IPS-NIHi7 (cell line): ENCODE data around the gene EVI5.
A peak's percentile ranks its signal among the peaks of the same experiment; 100 is the strongest.
"Not testable (repeated sequence)": the region's sequence is repeated elsewhere in the genome, so short reads cannot be mapped to it uniquely, and the experiment has no call there.

Source experiments
- DNase-seq: peaks from one replicate; pipeline ENCODE4 v3.0.0; 2012; ENCODE audit warnings: mixed read lengths; ENCODE audit errors: extremely low spot score

EVI5 gene

GRCh38 chr1:92792340-92792782 lies 7.5 kb upstream of the EVI5 start:
- DNase-seq: peak; percentile 48

DNA sequence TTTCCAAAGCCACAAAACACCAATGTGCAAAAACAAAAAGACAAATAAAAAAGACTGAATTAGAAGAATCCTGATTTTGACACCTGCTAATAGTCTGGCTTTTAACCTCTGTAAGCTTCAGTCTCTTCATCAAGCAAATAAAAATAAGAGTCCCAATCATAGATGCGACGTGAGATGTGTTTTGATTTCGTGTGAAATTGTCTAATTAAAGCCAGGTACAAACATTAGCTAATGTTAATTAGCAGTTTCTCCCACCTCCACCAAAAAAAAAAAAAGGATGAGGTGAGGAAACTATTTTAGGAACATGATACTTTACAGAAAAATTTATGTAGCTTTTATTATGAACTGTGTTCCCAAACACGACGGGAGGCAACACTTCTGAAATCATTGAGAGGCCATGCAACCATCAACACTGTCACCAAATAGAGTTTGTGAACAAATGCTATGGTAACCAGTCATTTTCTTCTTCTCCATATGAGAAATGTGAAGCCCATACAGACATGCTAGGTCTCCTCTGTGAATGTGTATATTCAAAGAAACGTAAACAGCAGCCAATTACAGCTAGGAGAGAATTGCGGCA lies 6.7 kb upstream of the EVI5 start:
- DNase-seq: no peak

GRCh38 chr1:92790867-92791266 lies 6.0 kb upstream of the EVI5 start:
- no peak for DNase-seq

DNA sequence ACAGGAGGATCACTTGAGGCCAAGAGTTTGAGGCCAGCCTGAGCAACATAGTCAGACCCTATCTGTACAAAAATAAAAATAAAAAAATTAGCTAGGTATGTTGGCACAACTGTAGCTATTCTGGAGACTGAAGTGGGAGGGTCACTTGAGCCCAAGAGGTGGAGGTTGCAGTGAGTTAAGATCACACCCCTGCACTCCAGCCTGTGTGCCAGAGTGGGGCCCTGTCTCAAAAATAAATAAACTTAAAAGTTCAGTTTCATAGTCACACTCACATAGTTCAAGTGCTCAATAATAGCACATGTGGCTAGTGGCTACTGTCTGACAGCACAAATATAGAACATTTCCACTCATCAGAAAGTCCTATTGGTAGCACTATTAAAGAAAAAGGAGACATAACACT lies 5.2 kb upstream of the EVI5 start:
- DNase-seq: no peak

DNA sequence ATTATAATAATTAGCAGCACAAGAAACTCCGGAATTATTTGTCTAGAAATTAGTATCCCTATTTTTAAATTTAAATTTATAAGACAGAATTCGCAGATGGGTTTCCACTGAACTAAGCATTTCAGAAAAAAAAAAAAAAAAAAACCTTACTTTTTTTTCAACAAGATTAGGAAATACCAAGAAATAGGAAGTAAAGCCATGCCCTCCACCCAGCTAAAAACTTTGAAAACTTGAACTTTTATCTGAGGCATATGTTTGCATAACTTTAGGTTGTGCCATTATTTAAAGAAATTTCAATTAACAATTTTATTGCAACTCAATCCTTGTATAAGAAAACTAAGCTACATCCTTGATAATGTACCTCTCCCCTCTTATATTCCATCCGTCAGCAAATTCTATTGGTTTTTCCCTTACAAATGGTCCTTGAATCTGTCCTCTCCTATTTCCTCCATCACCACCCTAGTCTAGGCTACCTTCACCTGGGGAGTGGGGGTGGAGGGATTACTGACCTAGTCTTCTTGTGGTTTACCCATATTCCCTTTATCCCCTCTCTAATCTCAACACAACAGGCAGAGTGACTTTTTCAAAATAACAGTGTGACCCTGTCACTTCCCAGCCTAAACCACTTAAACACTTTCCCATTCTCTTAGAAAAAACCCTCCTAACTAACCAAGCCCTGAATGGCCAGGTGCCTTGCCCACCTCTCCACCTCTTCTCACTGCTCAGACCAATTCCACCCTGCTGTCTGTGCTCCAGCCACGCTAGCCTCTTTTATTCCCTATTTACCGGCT lies 1.4 kb upstream of the EVI5 start:
- no peak for DNase-seq

DNA sequence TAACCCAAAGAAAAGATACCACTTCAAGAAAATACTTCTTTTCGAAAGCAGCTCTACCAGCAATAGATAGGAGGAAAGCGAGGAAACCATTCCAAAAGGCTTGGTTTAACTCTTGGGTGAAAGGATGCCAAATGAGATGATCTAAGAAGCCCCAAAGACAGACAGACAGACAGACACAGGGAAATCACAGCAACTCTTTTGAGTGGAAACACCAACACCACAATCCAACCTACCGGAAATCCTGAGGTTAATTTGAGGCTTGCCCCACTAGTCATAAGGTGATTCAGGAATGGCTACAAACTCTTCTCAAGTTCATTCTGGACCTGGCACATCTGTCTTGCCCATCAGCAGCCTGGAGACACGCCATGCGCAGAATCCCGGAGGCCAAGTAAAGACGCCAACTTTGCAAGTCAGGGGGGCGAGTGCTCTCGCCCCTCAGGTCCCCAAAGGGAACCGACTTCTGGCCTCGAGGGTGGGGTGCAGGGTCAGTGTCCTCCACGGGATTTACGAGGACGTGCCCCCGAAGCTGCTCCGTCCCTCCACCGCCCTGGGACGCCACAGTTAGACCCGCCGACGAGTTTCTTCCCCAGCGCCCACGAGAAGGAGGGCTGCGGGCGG lies 778 bp downstream of the EVI5 start:
- peak; percentile 21 for DNase-seq

DNA sequence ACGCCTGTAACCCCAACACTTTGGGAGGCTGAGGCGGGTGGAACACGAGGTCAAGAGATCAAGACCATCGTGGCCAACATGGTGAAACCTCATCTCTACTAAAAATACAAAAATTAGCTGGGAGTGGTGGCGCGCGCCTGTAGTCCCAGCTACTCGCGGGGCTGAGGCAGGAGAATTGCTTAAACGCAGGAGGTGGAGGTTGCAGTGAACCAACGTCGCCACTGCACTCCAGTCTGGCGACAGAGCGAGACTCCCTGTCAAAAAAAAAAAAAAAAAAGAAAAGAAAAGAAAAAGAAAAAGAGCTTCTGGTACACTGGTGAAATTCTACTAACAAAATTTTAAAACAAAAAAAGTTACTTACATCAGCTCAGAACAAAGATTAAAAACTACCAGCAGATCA lies 1.4 kb downstream of the EVI5 start:
- not testable (repeated sequence) for DNase-seq

DNA sequence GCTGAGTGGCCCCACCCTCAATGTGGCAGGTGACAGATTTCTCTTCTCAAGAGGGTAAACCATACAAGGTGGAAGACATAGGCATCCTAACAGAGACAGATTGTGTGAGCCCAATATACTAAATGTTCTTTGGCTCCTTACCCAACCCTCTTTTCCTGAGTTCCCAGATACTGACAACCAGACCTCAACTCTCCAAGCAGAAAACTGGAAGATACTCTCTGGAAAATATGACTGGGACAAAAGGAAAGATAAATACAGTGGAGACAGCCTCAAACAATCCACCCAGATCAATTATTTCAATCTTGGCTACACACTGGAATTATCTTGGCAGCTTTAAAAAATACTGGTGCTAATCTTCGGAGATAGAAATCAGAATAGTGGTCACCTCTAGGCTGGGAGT lies 6.5 kb downstream of the EVI5 start:
- DNase-seq: no peak

DNA sequence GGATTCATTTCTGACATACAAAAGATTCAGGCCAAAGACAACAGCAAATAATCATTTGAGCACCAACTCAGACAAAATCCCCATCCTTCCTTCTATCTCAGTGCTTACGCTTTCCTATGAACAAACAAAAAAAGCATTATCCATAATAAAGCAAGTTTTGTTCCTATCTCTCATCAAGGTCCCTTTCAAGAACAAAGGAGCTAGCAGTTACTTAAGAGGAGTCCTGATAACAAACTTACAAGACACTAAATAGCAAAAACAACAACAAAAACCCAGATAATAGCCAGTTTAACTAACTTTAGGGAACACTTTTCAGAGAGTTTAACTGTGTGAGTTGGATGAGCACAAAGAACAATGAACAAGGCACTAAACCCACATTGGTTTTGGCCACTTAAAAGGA lies 10.5 kb downstream of the EVI5 start:
- no peak for DNase-seq

GRCh38 chr1:92773749-92774148 lies 11.2 kb downstream of the EVI5 start:
- DNase-seq: not testable (repeated sequence)

- DNase-seq: no peak
Measured at GRCh38 chr1:92769856-92770255, 15.1 kb downstream of the EVI5 start.

DNA sequence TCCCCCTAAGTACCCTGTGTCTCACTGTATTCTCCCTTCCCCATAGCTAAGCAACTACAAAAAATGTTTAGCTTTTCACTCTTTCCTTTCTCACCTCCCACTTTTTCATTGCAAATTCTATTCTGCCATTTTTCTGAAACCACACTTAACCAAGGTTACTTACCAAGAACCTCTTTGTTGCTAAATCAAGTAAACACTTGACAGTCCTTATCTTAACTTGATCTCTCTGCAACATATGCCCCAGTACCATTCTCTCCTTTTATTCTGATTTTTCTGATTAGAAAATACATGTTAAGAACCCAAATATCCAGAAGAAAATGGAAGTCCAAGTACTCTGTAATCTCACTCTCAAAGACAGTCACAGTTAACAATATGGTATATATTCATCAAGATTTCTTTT lies 16.0 kb downstream of the EVI5 start:
- DNase-seq: no peak

- no peak for DNase-seq
Measured at GRCh38 chr1:92768296-92768695, 16.6 kb downstream of the EVI5 start.

- DNase-seq: no peak
Measured at GRCh38 chr1:92764116-92764515, 20.8 kb downstream of the EVI5 start.

- DNase-seq: no peak
Measured at GRCh38 chr1:92762355-92762754, 22.6 kb downstream of the EVI5 start.

- DNase-seq: no peak
Measured at GRCh38 chr1:92759361-92759760, 25.5 kb downstream of the EVI5 start.

GRCh38 chr1:92756537-92756936 lies 28.4 kb downstream of the EVI5 start:
- DNase-seq: no peak

- no peak for DNase-seq
Measured at GRCh38 chr1:92755541-92756461, 29.1 kb downstream of the EVI5 start.

DNA sequence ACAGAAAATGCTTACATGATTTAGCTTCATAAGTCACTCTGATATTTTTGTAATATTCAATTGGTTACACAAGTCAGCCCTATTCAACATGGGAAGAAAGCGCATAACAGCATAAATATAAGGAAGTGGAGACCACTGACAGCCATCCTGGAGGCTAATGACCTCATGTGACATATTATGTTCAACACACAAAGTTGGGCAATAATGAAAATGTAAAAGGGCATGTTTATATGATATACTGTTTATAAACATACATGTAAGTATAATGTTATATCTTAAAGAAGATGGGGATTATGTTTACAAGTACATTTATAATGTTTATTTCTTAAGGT lies 30.2 kb downstream of the EVI5 start:
- DNase-seq: no peak

DNA sequence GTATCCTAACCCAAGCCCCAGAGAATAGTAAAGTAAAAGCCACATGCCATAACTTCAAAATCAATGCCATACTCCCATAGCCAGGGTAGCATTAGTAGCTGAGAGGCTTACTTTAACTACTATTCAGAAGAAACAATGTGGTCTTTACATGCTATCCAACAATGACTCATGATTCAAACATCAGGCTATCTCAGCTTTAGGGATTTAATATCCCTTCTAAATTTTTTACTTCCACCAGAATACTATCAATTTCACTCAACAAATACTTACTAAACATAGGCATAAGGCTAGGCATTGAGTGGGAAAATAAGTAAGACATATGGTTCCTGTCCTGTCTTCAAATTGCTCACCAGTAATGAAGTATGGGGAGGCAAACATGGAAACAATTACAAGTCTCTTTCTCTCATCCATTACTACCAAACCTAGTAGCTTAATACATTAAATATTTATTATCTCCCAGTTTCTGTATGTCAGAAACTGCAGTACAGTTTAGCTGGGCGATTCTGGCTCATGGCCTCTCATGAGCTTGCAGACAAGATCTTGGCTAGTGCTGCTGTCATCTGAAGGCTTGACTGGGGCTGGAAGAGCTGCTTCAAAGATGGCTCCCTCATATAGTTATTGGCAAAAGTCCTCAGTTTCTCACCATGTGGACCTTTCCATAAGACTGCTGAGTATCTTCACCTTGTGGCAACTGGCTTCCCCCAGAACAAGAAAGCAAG lies 30.7 kb downstream of the EVI5 start:
- no peak for DNase-seq

- no peak for DNase-seq
Measured at GRCh38 chr1:92752719-92753118, 32.2 kb downstream of the EVI5 start.
